Measurements from ENCODE around the gene ADAMTS20.
"Not testable (repeated sequence)": the region's sequence is repeated elsewhere in the genome, so short reads cannot be mapped to it uniquely, and the experiment has no call there.

ADAMTS20 gene, protein sequence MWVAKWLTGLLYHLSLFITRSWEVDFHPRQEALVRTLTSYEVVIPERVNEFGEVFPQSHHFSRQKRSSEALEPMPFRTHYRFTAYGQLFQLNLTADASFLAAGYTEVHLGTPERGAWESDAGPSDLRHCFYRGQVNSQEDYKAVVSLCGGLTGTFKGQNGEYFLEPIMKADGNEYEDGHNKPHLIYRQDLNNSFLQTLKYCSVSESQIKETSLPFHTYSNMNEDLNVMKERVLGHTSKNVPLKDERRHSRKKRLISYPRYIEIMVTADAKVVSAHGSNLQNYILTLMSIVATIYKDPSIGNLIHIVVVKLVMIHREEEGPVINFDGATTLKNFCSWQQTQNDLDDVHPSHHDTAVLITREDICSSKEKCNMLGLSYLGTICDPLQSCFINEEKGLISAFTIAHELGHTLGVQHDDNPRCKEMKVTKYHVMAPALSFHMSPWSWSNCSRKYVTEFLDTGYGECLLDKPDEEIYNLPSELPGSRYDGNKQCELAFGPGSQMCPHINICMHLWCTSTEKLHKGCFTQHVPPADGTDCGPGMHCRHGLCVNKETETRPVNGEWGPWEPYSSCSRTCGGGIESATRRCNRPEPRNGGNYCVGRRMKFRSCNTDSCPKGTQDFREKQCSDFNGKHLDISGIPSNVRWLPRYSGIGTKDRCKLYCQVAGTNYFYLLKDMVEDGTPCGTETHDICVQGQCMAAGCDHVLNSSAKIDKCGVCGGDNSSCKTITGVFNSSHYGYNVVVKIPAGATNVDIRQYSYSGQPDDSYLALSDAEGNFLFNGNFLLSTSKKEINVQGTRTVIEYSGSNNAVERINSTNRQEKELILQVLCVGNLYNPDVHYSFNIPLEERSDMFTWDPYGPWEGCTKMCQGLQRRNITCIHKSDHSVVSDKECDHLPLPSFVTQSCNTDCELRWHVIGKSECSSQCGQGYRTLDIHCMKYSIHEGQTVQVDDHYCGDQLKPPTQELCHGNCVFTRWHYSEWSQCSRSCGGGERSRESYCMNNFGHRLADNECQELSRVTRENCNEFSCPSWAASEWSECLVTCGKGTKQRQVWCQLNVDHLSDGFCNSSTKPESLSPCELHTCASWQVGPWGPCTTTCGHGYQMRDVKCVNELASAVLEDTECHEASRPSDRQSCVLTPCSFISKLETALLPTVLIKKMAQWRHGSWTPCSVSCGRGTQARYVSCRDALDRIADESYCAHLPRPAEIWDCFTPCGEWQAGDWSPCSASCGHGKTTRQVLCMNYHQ (N-terminal part only)

GRCh38 chr12:43551971-43552559 lies at the start of gene ADAMTS20:
ADAMTS20 (minus strand) TSS chr12:43552203; CDS start chr12:43551921, 282 bp downstream.
- no peak for DNase-seq

DNA sequence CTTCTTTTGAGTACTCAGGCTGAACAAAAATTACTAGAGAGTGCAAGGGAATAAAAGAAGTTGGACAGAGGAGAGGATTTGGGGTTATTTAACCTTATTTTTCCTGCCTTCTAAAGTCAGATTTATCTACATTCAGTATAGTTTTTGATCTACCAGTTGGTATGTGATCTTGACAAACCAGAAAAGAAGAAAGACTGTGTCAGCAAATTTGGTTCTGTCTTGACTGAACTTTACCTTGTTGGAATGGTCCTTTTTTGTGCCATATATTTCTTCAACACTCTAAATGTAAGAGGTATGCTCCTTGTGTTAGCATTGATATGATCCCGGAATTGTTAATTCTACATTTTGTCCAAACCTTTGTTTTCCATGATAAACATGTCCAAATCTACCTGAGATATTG lies 47.7 kb upstream of the ADAMTS20 start:
- DNase-seq: no peak

- no peak for DNase-seq
Measured at GRCh38 chr12:43599066-43599465, 47.1 kb upstream of the ADAMTS20 start.

DNA sequence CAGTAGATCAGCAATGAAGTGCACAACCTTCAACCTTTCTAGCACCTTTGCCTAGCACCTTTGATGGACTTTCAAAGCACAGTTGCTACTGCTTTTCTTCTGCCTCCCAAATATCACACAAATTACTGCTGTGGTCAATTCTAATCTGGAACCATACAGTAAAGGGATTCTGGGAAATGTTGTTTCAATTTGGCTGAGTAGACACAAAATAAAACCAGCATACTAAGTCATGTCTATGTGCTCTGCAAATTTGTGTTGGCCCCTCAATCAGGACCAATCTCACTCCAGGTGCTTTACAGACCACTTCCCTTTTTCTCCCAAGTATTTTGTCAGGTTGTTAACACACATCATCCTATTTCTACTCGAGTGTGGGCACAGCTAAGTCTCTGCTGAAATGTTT lies 38.3 kb upstream of the ADAMTS20 start:
- DNase-seq: no peak

- no peak for DNase-seq
Measured at GRCh38 chr12:43586646-43587245, 34.7 kb upstream of the ADAMTS20 start.

DNA sequence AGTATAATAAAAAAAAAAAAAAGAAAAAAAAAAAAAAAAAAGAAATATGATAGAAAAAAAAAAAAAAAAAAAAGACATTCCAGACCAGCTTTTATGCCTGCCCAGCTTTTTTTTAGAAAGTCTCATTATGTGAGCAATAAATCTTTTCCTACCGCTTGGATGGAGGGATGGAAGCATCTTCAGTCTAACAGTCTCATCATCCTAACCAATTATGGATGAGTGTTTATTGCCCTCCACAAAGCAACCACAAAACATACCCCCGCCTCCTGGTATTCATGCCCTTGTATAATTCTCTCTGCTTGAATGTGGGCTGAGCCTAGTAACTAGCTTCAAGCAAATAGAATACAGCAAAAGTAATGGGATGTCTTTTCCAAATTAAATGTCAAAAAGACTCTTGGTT lies 33.7 kb upstream of the ADAMTS20 start:
- DNase-seq: no peak

DNA sequence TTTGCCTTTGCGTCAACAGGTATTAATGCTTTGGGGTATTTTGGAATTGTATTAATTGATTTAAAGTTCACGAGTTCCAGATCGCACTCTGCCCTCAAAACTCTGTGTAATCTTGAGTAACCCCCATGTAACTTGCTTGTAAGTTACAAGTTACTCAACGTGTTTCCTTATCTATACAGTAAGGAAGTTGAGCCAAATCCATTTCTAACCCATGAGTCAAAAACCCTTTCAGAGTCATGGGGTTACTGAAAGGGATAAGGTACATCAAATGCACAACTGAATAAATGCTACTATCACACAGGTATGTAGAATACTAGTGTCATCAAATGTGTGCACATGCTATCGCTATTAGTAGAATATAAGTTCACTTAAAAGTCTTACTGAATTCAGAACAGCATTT lies 28.6 kb upstream of the ADAMTS20 start:
- DNase-seq: no peak

DNA sequence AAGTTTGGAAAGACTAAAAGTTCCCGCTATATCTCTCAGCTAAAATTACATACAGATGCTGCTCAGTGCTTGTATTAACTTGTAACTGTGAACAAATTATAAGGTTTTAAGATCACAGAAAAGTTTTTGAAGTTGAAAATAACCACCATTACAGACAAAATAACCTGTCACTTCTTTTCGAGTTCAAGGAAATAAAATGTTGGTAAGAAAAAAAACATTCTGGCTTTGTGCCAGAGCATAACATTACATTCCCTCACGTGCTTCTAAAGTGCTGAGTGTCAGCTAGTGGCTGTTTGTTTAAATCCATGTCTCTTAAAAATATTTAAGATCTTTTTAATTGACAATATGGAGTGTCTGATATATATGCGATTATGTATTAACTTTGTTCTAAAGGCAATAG lies 27.2 kb upstream of the ADAMTS20 start:
- no peak for DNase-seq

- DNase-seq: no peak
Measured at GRCh38 chr12:43578782-43579181, 26.8 kb upstream of the ADAMTS20 start.

GRCh38 chr12:43577381-43577780 lies 25.4 kb upstream of the ADAMTS20 start:
- DNase-seq: no peak

DNA sequence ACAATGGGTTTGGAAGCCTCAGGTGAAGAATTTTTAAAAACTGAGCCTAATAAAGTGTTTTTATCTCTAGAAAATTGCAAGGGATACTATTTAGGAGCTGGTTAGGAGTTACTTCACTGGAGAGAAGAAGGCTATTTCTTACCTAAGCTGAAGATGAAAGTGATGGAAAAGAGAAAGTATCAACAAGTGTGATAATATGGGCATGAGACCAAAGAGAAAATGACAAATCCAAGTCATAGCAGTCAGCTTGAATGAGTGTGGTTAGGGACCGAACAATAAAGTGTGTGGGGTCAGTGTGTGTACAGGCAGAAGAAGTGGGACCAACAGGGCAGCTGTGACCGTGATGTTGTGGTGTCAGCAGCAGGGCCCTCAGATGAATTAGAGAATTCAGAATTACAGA lies 24.2 kb upstream of the ADAMTS20 start:
- DNase-seq: no peak

- no peak for DNase-seq
Measured at GRCh38 chr12:43571885-43572284, 19.9 kb upstream of the ADAMTS20 start.

DNA sequence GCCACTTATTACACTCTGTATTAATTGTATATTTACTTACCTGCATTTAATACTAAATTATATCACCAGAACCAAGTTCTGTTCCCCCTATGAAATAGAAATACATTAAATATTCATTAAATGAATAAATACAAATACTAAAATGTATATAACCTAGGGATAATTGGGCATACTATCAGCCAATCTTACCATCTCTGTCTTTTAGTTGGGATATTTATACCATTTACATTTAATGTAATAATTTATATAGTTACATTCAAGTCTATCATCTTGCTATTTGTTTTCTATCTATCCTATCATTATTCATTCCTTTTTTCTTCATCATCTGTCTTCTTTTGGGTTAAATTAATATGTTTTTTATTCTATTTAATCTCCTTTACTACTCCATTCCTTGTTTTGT lies 4.1 kb upstream of the ADAMTS20 start:
- DNase-seq: no peak

DNA sequence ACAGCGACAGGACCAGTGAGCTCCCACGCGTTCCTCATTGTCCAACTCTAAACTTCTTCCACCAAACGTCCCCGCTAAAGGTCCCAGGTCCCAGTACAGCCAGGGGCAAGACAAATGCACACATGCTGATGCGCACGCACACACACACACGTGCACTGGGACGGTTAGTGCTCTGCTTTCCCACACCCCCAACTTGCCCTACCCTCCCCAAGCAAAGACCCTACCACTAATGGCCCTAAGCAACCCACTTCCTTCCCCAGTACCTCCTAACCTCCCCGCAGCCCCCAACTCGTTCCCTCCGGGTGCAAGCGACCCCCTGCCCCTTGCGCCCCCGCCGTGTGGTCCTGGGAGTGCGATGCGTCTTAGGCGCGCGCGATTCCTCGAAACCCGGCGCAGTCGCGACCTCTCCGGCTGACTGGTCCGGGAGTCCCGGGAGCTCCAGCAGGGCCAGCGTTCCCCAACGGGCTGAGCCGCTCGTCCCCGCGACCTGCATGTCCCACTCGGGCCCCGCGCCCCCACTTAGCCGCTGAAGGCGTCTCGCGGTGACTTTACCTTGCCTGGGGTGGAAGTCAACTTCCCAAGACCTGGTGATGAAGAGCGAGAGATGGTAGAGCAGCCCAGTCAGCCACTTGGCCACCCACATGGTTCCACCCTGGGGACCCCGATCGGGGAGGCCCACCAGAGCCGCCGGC lies 578 bp downstream of the ADAMTS20 start:
- no peak for DNase-seq

GRCh38 chr12:43550831-43551271 lies 1.2 kb downstream of the ADAMTS20 start:
- no peak for DNase-seq

- no peak for DNase-seq
Measured at GRCh38 chr12:43544703-43545102, 7.3 kb downstream of the ADAMTS20 start.

- no peak for DNase-seq
Measured at GRCh38 chr12:43540470-43540869, 11.5 kb downstream of the ADAMTS20 start.

- not testable (repeated sequence) for DNase-seq
Measured at GRCh38 chr12:43537675-43538074, 14.3 kb downstream of the ADAMTS20 start.

GRCh38 chr12:43516045-43516444 lies 36.0 kb downstream of the ADAMTS20 start:
- DNase-seq: no peak

DNA sequence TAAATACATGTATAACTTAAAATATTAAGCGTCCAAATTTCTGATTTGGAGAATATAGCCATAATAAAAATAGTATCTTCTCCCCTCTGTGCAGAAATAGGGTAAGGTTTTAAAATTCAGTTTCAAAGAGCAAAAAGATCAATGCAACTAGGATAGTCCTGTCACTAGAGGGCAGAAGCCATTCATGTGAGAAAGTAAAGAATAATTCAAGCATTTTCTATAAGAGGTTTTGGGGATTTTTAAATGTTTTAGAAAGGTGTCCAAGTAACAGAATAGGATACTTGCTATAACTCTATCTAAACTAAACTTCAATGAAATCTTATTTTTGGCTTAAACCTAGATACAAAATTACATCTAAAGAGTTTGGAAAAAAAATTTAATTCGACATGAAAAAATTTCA lies 50.3 kb downstream of the ADAMTS20 start:
- no peak for DNase-seq

DNA sequence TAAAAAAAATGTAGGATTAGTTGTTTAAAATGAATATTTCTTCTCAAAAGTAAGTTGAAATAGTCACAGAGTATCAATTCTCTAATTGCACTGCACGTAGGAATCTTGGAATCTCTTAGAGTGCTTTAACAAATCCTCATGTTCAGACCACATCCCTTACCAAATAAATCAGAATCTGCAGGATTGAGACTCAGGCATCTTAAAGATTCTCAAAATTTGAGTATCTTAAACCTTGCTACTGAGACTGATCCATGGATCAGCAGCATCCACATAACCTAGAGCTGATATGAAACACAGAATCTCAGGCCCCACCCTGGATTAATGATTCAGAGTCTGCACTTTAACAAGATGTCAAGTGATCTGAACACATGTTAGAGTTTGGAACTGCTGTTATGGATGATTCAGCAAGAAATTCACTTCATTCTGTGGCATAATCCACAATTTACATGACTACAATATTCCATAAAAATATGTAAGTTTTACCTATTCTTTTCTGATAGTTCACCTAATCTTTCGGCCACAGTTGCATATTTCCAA lies 58.7 kb downstream of the ADAMTS20 start:
- DNase-seq: no peak
